Neural cell (in vitro differentiated cells): ENCODE results near the gene MCM9. TPM values are rescaled to one million over a fixed set of nuclear protein-coding genes. Genes with fewer than 3 reads are reported as not detected.

Experiments used
- H2AFZ ChIP-seq: fragments of 200-600, 300-800 bp; sonication (generic), shearing (Covaris generic); 2 replicates; pipeline ENCODE4 v1.6.0; 2014; ENCODE audit warnings: low read depth, mild to moderate bottlenecking, antibody characterized with exemption, low read length, moderate library complexity
- H3F3A ChIP-seq: fragments of 200-600 bp; shearing (Covaris generic); 2 replicates; pipeline ENCODE4 v1.6.1; 2016; ENCODE audit warnings: mild to moderate bottlenecking, moderate library complexity, mixed read lengths, antibody characterized with exemption, low read length; ENCODE audit not compliant: insufficient read depth, poor library complexity, severe bottlenecking
- H3K27ac ChIP-seq: fragments of 200-600, 300-800 bp; sonication (generic), shearing (Covaris generic); 2 replicates; pipeline ENCODE4 v1.5.1; 2014; ENCODE audit warnings: mild to moderate bottlenecking, low read length, moderate library complexity
- H3K27me3 ChIP-seq: fragments of 300-800, 200-600 bp; sonication (generic), shearing (Covaris generic); 2 replicates; pipeline ENCODE4 v1.6.0; 2014; ENCODE audit warnings: mild to moderate bottlenecking, low read depth, low read length, moderate library complexity; ENCODE audit not compliant: insufficient read depth
- H3K36me3 ChIP-seq: fragments of 300-800, 200-600 bp; sonication (generic), shearing (Covaris generic); 2 replicates; pipeline ENCODE4 v1.5.1; 2014; ENCODE audit warnings: mild to moderate bottlenecking, antibody characterized with exemption, low read length, moderate library complexity; ENCODE audit not compliant: insufficient read depth
- H3K4me2 ChIP-seq: fragments of 300-800, 200-600 bp; sonication (generic), shearing (Covaris generic); 2 replicates; pipeline ENCODE4 v1.6.0; 2014; ENCODE audit warnings: mild to moderate bottlenecking, low read length
- H3K4me3 ChIP-seq: fragments of 300-800, 200-600 bp; sonication (generic), shearing (Covaris generic); 2 replicates; pipeline ENCODE4 v1.5.1; 2014; ENCODE audit warnings: mild to moderate bottlenecking, low read length, moderate library complexity
- H3K79me2 ChIP-seq: fragments of 200-600 bp; shearing (Covaris generic); replicated peaks from 2 replicates; pipeline ENCODE4 v1.6.0; 2014; ENCODE audit warnings: mild to moderate bottlenecking, low read length, moderate library complexity; ENCODE audit not compliant: insufficient read depth
- H3K9ac ChIP-seq: fragments of 300-800, 200-600 bp; sonication (generic), shearing (Covaris generic); 2 replicates; pipeline ENCODE4 v1.6.1; 2016; ENCODE audit warnings: mild to moderate bottlenecking, low read length, mixed read lengths
- H3K9me2 ChIP-seq: fragments of 200-600 bp; shearing (Covaris generic); 2 replicates; pipeline ENCODE4 v1.6.1; 2016; ENCODE audit warnings: mild to moderate bottlenecking, low read length, mixed read lengths; ENCODE audit not compliant: insufficient read depth
- H3K9me3 ChIP-seq: fragments of 200-600, 300-800 bp; sonication (generic), shearing (Covaris generic); 2 replicates; pipeline ENCODE4 v1.6.1; 2016; ENCODE audit warnings: mild to moderate bottlenecking, mixed run types, low read length, moderate library complexity, mixed read lengths
- H4K20me1 ChIP-seq: fragments of 200-600 bp; shearing (Covaris generic); 2 replicates; pipeline ENCODE4 v1.6.1; 2016; ENCODE audit warnings: mild to moderate bottlenecking, mixed run types; ENCODE audit not compliant: insufficient read depth
- CTCF ChIP-seq: fragments of 450-650 bp; IDR thresholded peaks from 2 replicates; pipeline ENCODE4 v1.5.1; 2014; ENCODE audit warnings: antibody characterized with exemption, mild to moderate bottlenecking, moderate library complexity; ENCODE audit not compliant: poor library complexity, severe bottlenecking
- EP300 ChIP-seq: fragments of 450-650 bp; conservative IDR thresholded peaks from 2 replicates; pipeline ENCODE4 v1.6.1; 2014; ENCODE audit warnings: antibody characterized with exemption, mild to moderate bottlenecking, moderate library complexity; ENCODE audit not compliant: poor library complexity, severe bottlenecking
- EZH2 ChIP-seq: fragments of 200-600, 300-800 bp; shearing (Covaris generic), sonication (generic); IDR thresholded peaks from 2 replicates; pipeline ENCODE4 v1.6.1; 2014; ENCODE audit warnings: antibody characterized with exemption, low read length, borderline replicate concordance, mild to moderate bottlenecking; ENCODE audit not compliant: insufficient read depth, poor library complexity, severe bottlenecking
- MXI1 ChIP-seq: fragments of 450-650 bp; conservative IDR thresholded peaks from 2 replicates; pipeline ENCODE4 v1.6.1; 2014; ENCODE audit warnings: antibody characterized with exemption, mild to moderate bottlenecking; ENCODE audit not compliant: poor library complexity, severe bottlenecking
- POLR2AphosphoS5 ChIP-seq: IDR thresholded peaks from 2 replicates; pipeline ENCODE4 v1.6.1; 2012
- RAD21 ChIP-seq: fragments of 450-650 bp; conservative IDR thresholded peaks from 2 replicates; pipeline ENCODE4 v1.6.1; 2014; ENCODE audit warnings: antibody characterized with exemption, mild to moderate bottlenecking, moderate library complexity
- SMC3 ChIP-seq: fragments of 450-650 bp; conservative IDR thresholded peaks from 2 replicates; pipeline ENCODE4 v1.6.1; 2014; ENCODE audit warnings: antibody characterized with exemption, mild to moderate bottlenecking, moderate library complexity; ENCODE audit not compliant: poor library complexity
- TAF1 ChIP-seq: IDR thresholded peaks from 2 replicates; pipeline ENCODE4 v1.6.1; 2012; ENCODE audit warnings: low read depth
- polyA plus RNA-seq: library from polyadenylated mRNA; depleted of rRNA; stranded (reverse); fragments of >200 nt; gene quantifications from 2 replicates; pipeline ENCODE4 v1.2.3, GENCODE V29; 2014
- TF ChIP-seq, protein P1 (sequence below): IDR thresholded peaks from 2 replicates; pipeline ENCODE4 v1.6.1; 2012; ENCODE audit warnings: borderline replicate concordance

MCM9 gene
- polyA plus RNA-seq, 1 donor from 2014 or later, result 7.8 TPM

- H3K9me2 ChIP-seq, result no peaks in the 10 kb centered on the region
- no peak overlapping the region for H3K4me2 ChIP-seq
- H4K20me1 ChIP-seq, result no peaks in the 10 kb centered on the region
- no peaks in the 10 kb centered on the region for H3K9me3 ChIP-seq
- no peak overlapping the region for H3K27ac ChIP-seq
- TF ChIP-seq RAD21 (no peak), EZH2 (no peak), TAF1 (no peak), EP300 (no peak), SMC3 (no peak), POLR2AphosphoS5 (no peak)
- H3K36me3 ChIP-seq, result no peaks in the 10 kb centered on the region
- H3K27me3 ChIP-seq, result no peaks in the 10 kb centered on the region
- no peak overlapping the region for H3K9ac ChIP-seq
- no peaks in the 10 kb centered on the region for H3F3A ChIP-seq
- H3K4me3 ChIP-seq, result no peak overlapping the region
- H3K79me2 ChIP-seq, result no peaks in the 10 kb centered on the region
- no peak overlapping the region for H2AFZ ChIP-seq
These were observed 36.7 kb upstream of the MCM9 start for GRCh38 chr6:118971682-118972081.

GRCh38 chr6:118970866-118971265 is 35.9 kb upstream of the MCM9 start:
- Histone ChIP-seq H3K4me2 (no peak overlapping the region), H3K27ac (no peak overlapping the region), H2AFZ (no peak overlapping the region), H3F3A (no peaks in the 10 kb centered on the region), H3K27me3 (no peaks in the 10 kb centered on the region), H3K36me3 (no peaks in the 10 kb centered on the region), H3K4me3 (no peak overlapping the region), H3K79me2 (no peaks in the 10 kb centered on the region), H3K9ac (no peak overlapping the region), H3K9me2 (no peaks in the 10 kb centered on the region), H3K9me3 (no peaks in the 10 kb centered on the region), H4K20me1 (no peaks in the 10 kb centered on the region)
- TF ChIP-seq RAD21 (no peak), POLR2AphosphoS5 (no peak), SMC3 (no peak), MXI1 (no peak), EP300 (no peak), TAF1 (no peak), CTCF (no peak), EZH2 (no peak)
- TF ChIP-seq, protein P1, sequence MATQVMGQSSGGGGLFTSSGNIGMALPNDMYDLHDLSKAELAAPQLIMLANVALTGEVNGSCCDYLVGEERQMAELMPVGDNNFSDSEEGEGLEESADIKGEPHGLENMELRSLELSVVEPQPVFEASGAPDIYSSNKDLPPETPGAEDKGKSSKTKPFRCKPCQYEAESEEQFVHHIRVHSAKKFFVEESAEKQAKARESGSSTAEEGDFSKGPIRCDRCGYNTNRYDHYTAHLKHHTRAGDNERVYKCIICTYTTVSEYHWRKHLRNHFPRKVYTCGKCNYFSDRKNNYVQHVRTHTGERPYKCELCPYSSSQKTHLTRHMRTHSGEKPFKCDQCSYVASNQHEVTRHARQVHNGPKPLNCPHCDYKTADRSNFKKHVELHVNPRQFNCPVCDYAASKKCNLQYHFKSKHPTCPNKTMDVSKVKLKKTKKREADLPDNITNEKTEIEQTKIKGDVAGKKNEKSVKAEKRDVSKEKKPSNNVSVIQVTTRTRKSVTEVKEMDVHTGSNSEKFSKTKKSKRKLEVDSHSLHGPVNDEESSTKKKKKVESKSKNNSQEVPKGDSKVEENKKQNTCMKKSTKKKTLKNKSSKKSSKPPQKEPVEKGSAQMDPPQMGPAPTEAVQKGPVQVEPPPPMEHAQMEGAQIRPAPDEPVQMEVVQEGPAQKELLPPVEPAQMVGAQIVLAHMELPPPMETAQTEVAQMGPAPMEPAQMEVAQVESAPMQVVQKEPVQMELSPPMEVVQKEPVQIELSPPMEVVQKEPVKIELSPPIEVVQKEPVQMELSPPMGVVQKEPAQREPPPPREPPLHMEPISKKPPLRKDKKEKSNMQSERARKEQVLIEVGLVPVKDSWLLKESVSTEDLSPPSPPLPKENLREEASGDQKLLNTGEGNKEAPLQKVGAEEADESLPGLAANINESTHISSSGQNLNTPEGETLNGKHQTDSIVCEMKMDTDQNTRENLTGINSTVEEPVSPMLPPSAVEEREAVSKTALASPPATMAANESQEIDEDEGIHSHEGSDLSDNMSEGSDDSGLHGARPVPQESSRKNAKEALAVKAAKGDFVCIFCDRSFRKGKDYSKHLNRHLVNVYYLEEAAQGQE, result no peak
